ENCODE measurements around the gene HMGN2.
"Not testable (repeated sequence)": the region's sequence is repeated elsewhere in the genome, so short reads cannot be mapped to it uniquely, and the experiment has no call there.

Gene HMGN2

GRCh38 chr1:26477446-26478152 lies 5.4 kb downstream of the HMGN2 start:
- DNase-seq = no peak

- DNase-seq = no peak
Observed at GRCh38 chr1:26478159-26478558, 5.9 kb downstream of the HMGN2 start.

- no peak for DNase-seq
Observed at GRCh38 chr1:26478988-26479387, 6.7 kb downstream of the HMGN2 start.

- DNase-seq = no peak
Observed at GRCh38 chr1:26482921-26483320, 10.7 kb downstream of the HMGN2 start.

- DNase-seq = no peak
Observed at GRCh38 chr1:26483980-26484379, 11.7 kb downstream of the HMGN2 start.

GRCh38 chr1:26490155-26490554 lies 17.9 kb downstream of the HMGN2 start:
- no peak for DNase-seq

- DNase-seq = no peak
Observed at GRCh38 chr1:26493267-26493666, 21.0 kb downstream of the HMGN2 start.

- DNase-seq = no peak
Observed at GRCh38 chr1:26493938-26494337, 21.7 kb downstream of the HMGN2 start.

- peak; percentile 47 for DNase-seq
Observed at GRCh38 chr1:26496861-26497260, 24.6 kb downstream of the HMGN2 start.

GRCh38 chr1:26498894-26499293 lies 26.7 kb downstream of the HMGN2 start:
- DNase-seq = no peak

GRCh38 chr1:26500488-26501175 lies 28.4 kb downstream of the HMGN2 start:
- DNase-seq = peak; percentile 93

- not testable (repeated sequence) for DNase-seq
Observed at GRCh38 chr1:26510711-26511110, 38.5 kb downstream of the HMGN2 start.

GRCh38 chr1:26515836-26516235 lies 43.6 kb downstream of the HMGN2 start:
- DNase-seq = not testable (repeated sequence)

- no peak for DNase-seq
Observed at GRCh38 chr1:26516987-26517765, 44.9 kb downstream of the HMGN2 start.

GRCh38 chr1:26517766-26518049 lies 45.5 kb downstream of the HMGN2 start:
- DNase-seq = no peak

- DNase-seq = no peak
Observed at GRCh38 chr1:26518355-26518754, 46.1 kb downstream of the HMGN2 start.

GRCh38 chr1:26520339-26520738 lies 48.1 kb downstream of the HMGN2 start:
- DNase-seq = no peak

- no peak for DNase-seq
Observed at GRCh38 chr1:26521669-26522030, 49.4 kb downstream of the HMGN2 start.

GRCh38 chr1:26522073-26522472 lies 49.8 kb downstream of the HMGN2 start:
- DNase-seq = no peak

GRCh38 chr1:26524181-26524580 lies 51.9 kb downstream of the HMGN2 start:
- DNase-seq = no peak
